NOMO-1 (cell line): ENCODE data around the gene PRPS1.
A peak's percentile ranks its signal among the peaks of the same experiment; 100 is the strongest.
"Not testable (repeated sequence)": the region's sequence is repeated elsewhere in the genome, so short reads cannot be mapped to it uniquely, and the experiment has no call there.

ENCODE experiments used
- DNase-seq, 2 experiments: peaks; one replicate each; lab custom pipeline; 2025; ENCODE audit not compliant: unreplicated experiment in 2 of 2; lab: John Stamatoyannopoulos, UW

Gene PRPS1

GRCh38 chrX:107629540-107629909 lies 1.2 kb downstream of the PRPS1 start:
- peak in 1 of 2 experiments; percentile 2 for DNase-seq

GRCh38 chrX:107630031-107630689 lies 1.9 kb downstream of the PRPS1 start:
- DNase-seq = no peak

GRCh38 chrX:107632346-107632745 lies 4.0 kb downstream of the PRPS1 start:
- no peak for DNase-seq

GRCh38 chrX:107646735-107647134 lies 18.4 kb downstream of the PRPS1 start:
- DNase-seq = peak; percentile 4 to 28

GRCh38 chrX:107648332-107648731 lies 20.0 kb downstream of the PRPS1 start:
- DNase-seq = no peak

- DNase-seq = no peak
Observed at GRCh38 chrX:107654566-107654871, 26.2 kb downstream of the PRPS1 start.

GRCh38 chrX:107654872-107655761 lies 26.8 kb downstream of the PRPS1 start:
- DNase-seq = no peak

GRCh38 chrX:107656978-107657377 lies 28.7 kb downstream of the PRPS1 start:
- DNase-seq = no peak

- no peak for DNase-seq
Observed at GRCh38 chrX:107658660-107659059, 30.4 kb downstream of the PRPS1 start.

GRCh38 chrX:107659286-107659685 lies 31.0 kb downstream of the PRPS1 start:
- no peak for DNase-seq

- peak; percentile 33 to 58 for DNase-seq
Observed at GRCh38 chrX:107659768-107660167, 31.5 kb downstream of the PRPS1 start.

GRCh38 chrX:107662145-107662544 lies 33.8 kb downstream of the PRPS1 start:
- no peak for DNase-seq

- DNase-seq = no peak
Observed at GRCh38 chrX:107662824-107663223, 34.5 kb downstream of the PRPS1 start.

- no peak for DNase-seq
Observed at GRCh38 chrX:107666931-107667330, 38.6 kb downstream of the PRPS1 start.

GRCh38 chrX:107667426-107667825 lies 39.1 kb downstream of the PRPS1 start:
- no peak for DNase-seq

GRCh38 chrX:107668710-107669109 lies 40.4 kb downstream of the PRPS1 start:
- not testable (repeated sequence) for DNase-seq

GRCh38 chrX:107669261-107669660 lies 41.0 kb downstream of the PRPS1 start:
- no peak for DNase-seq

- no peak for DNase-seq
Observed at GRCh38 chrX:107669885-107670628, 41.7 kb downstream of the PRPS1 start.

- DNase-seq = not testable (repeated sequence)
Observed at GRCh38 chrX:107671256-107671655, 42.9 kb downstream of the PRPS1 start.

GRCh38 chrX:107672955-107673378 lies 44.7 kb downstream of the PRPS1 start:
- DNase-seq = peak; percentile 45 to 55

GRCh38 chrX:107673431-107673830 lies 45.1 kb downstream of the PRPS1 start:
- DNase-seq = no peak
